Prostate gland (tissue), 2 donors: ENCODE data around the gene ZNF215.
"Not testable (repeated sequence)": the region's sequence is repeated elsewhere in the genome, so short reads cannot be mapped to it uniquely, and the experiment has no call there.

Source experiments
- POLR2A ChIP-seq: fragments of 450-650 bp; IDR thresholded peaks from one replicate; pipeline ENCODE4 v1.6.1; 2016; ENCODE audit warnings: antibody characterized with exemption, mild to moderate bottlenecking
- POLR2AphosphoS5 ChIP-seq: sonication (generic); formaldehyde crosslinking; IDR thresholded peaks from one replicate; pipeline ENCODE4 v1.6.1; 2017; ENCODE audit warnings: antibody characterized with exemption
- TF ChIP-seq, protein P1 (sequence below), 4 experiments: fragments of 200-600 bp in 2 of 4; fragments of 450-650 bp in 2 of 4; sonication (generic) in 2 of 4; IDR thresholded peaks; 1 replicate in 3 of 4; 2 replicates in 1 of 4; pipeline ENCODE4 v1.5.1; 2016 to 2019; ENCODE audit warnings: antibody characterized with exemption in 4 of 4, mild to moderate bottlenecking in 2 of 4, moderate library complexity in 2 of 4

DNA sequence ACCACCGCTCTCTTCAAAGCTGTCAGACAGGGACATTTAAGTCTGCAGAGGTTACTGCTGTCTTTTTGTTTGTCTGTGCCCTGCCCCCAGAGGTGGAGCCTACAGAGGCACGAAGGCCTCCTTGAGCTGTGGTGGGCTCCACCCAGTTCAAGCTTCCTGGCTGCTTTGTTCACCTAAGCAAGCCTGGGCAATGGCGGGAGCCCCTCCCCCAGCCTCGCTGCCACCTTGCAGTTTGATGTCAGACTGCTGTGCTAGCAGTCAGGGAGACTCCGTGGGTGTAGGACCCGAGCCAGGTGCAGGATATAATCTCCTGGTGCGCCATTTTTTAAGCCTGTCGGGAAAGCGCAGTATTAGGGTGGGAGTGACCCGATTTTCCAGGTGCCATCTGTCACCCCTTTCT lies 28.0 kb downstream of the ZNF215 start:
- not testable (repeated sequence) for TF ChIP-seq POLR2A, POLR2AphosphoS5
- TF ChIP-seq, protein P1, sequence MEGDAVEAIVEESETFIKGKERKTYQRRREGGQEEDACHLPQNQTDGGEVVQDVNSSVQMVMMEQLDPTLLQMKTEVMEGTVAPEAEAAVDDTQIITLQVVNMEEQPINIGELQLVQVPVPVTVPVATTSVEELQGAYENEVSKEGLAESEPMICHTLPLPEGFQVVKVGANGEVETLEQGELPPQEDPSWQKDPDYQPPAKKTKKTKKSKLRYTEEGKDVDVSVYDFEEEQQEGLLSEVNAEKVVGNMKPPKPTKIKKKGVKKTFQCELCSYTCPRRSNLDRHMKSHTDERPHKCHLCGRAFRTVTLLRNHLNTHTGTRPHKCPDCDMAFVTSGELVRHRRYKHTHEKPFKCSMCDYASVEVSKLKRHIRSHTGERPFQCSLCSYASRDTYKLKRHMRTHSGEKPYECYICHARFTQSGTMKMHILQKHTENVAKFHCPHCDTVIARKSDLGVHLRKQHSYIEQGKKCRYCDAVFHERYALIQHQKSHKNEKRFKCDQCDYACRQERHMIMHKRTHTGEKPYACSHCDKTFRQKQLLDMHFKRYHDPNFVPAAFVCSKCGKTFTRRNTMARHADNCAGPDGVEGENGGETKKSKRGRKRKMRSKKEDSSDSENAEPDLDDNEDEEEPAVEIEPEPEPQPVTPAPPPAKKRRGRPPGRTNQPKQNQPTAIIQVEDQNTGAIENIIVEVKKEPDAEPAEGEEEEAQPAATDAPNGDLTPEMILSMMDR (IDR thresholded peaks at IDR 0.05) = not testable (repeated sequence)
